HepG2 (cell line): Measurements from ENCODE around the gene THAP9. TPM values are rescaled to one million over a fixed set of nuclear protein-coding genes. Genes with fewer than 3 reads are reported as not detected.

Experiments
- AGO2 ChIP-seq: fragments of 200-400 bp; formaldehyde crosslinking; optimal IDR thresholded peaks from 2 replicates; pipeline ENCODE3; 2017; ENCODE audit warnings: mild to moderate bottlenecking, low read depth, low read length, moderate library complexity
- FLYWCH1 ChIP-seq: sonication (generic); formaldehyde crosslinking; IDR thresholded peaks from 2 replicates; pipeline ENCODE4 v1.8.1; 2023; ENCODE audit warnings: mild to moderate bottlenecking, missing genetic modification reagents
- FOXA1 ChIP-seq, 2 experiments: fragments of 450-650 bp in 1 of 2; sonication (generic) in 1 of 2; formaldehyde crosslinking in 1 of 2; IDR thresholded peaks; 2 replicates each; pipeline versions ENCODE4 v1.4.0 to v1.6.1; 2016 to 2020; ENCODE audit warnings: missing genetic modification reagents in 1 of 2
- FOXM1 ChIP-seq: sonication (generic); formaldehyde crosslinking; IDR thresholded peaks from 2 replicates; pipeline ENCODE4 v1.5.0; 2020; ENCODE audit warnings: missing genetic modification reagents
- HNRNPK ChIP-seq: fragments of 200-400 bp; formaldehyde crosslinking; IDR thresholded peaks from 2 replicates; pipeline ENCODE4 v1.6.1; 2018; ENCODE audit warnings: low read length, low read depth, moderate library complexity, mild to moderate bottlenecking; ENCODE audit not compliant: poor library complexity, severe bottlenecking
- KAT7 ChIP-seq: IDR thresholded peaks from 2 replicates; pipeline ENCODE4 v1.6.1; 2018; ENCODE audit warnings: borderline replicate concordance, missing compliant biosample characterization
- NBN ChIP-seq: fragments of 450-650 bp; conservative IDR thresholded peaks from 2 replicates; pipeline ENCODE4 v1.6.1; 2017
- NFIC ChIP-seq: IDR thresholded peaks from 2 replicates; pipeline ENCODE4 v1.6.1; 2012; ENCODE audit warnings: mild to moderate bottlenecking, low read length, inconsistent platforms
- ONECUT2 ChIP-seq: sonication (generic); formaldehyde crosslinking; IDR thresholded peaks from 2 replicates; pipeline ENCODE4 v1.4.0; 2020; ENCODE audit warnings: missing genetic modification reagents
- SMAD1 ChIP-seq: sonication (generic); formaldehyde crosslinking; IDR thresholded peaks from 2 replicates; pipeline ENCODE4 v1.4.0; 2020; ENCODE audit warnings: missing genetic modification reagents, low read depth, mild to moderate bottlenecking, borderline replicate concordance
- SMYD3 ChIP-seq: sonication (generic); formaldehyde crosslinking; IDR thresholded peaks from 2 replicates; pipeline ENCODE4 v1.8.1; 2023; ENCODE audit warnings: mild to moderate bottlenecking, missing genetic modification reagents
- SRY ChIP-seq: sonication (generic); formaldehyde crosslinking; IDR thresholded peaks from 2 replicates; pipeline ENCODE4 v1.8.0; 2022; ENCODE audit warnings: mild to moderate bottlenecking, missing genetic modification reagents
- TRIM24 ChIP-seq: sonication (generic); formaldehyde crosslinking; IDR thresholded peaks from 2 replicates; pipeline ENCODE4 v1.8.0; 2022; ENCODE audit warnings: mild to moderate bottlenecking, missing genetic modification reagents
- ZFP1 ChIP-seq: IDR thresholded peaks from 2 replicates; pipeline ENCODE4 v1.6.1; 2016
- ZFP41 ChIP-seq: sonication (generic); formaldehyde crosslinking; IDR thresholded peaks from 2 replicates; pipeline ENCODE4 v1.4.0; 2020; ENCODE audit warnings: mild to moderate bottlenecking, missing genetic modification reagents, borderline replicate concordance
- ZNF24 ChIP-seq: fragments of 450-650 bp; IDR thresholded peaks from 2 replicates; pipeline ENCODE4 v1.6.1; 2017; ENCODE audit warnings: antibody characterized with exemption, mild to moderate bottlenecking
- ZNF354B ChIP-seq: sonication (generic); formaldehyde crosslinking; IDR thresholded peaks from 2 replicates; pipeline ENCODE4 v1.8.0; 2022; ENCODE audit warnings: mild to moderate bottlenecking, missing genetic modification reagents
- ZNF530 ChIP-seq: sonication (generic); formaldehyde crosslinking; IDR thresholded peaks from 2 replicates; pipeline ENCODE4 v1.5.0; 2020; ENCODE audit warnings: low read depth, mild to moderate bottlenecking, missing genetic modification reagents
- ZNF891 ChIP-seq: sonication (generic); formaldehyde crosslinking; IDR thresholded peaks from 2 replicates; pipeline ENCODE4 v1.5.0; 2020; ENCODE audit warnings: mild to moderate bottlenecking, missing genetic modification reagents
- polyA plus RNA-seq, 8 experiments: library from polyadenylated mRNA; depleted of rRNA in 3 of 8; stranded (reverse) in 7 of 8; unstranded in 1 of 8; fragments of >200 nt; fragmentation: Illumina TruSeq in 4 of 8; extraction: Trizol in 4 of 8; gene quantifications; 2 replicates each; pipeline versions ENCODE4 v1.2.1 to v1.2.3, GENCODE V29; 2011 to 2016; ENCODE audit warnings: low read depth in 4 of 8, missing spikeins in 1 of 8, mixed read lengths in 1 of 8; ENCODE audit not compliant: insufficient read depth in 1 of 8
- total RNA-seq, 5 experiments: library from RNA; depleted of rRNA; stranded (reverse); fragments of >200 nt; fragmentation: Illumina TruSeq; extraction: Trizol; gene quantifications; 2 replicates each; pipeline ENCODE4 v1.2.3, GENCODE V29; 2016; ENCODE audit warnings: low read depth in 1 of 5
- TF ChIP-seq, protein P1 (sequence below): sonication (generic); formaldehyde crosslinking; IDR thresholded peaks from 2 replicates; pipeline ENCODE4 v1.9.0; 2021; ENCODE audit warnings: missing genetic modification reagents, borderline replicate concordance
- TF ChIP-seq, protein P2 (sequence below): IDR thresholded peaks from 2 replicates; pipeline ENCODE4 v1.6.1; 2018; ENCODE audit warnings: missing genetic modification reagents
- TF ChIP-seq, protein P3 (sequence below): sonication (generic); formaldehyde crosslinking; IDR thresholded peaks from 2 replicates; pipeline ENCODE4 v1.4.0; 2020; ENCODE audit warnings: missing genetic modification reagents
- TF ChIP-seq, protein P4 (sequence below): sonication (generic); formaldehyde crosslinking; IDR thresholded peaks from 2 replicates; pipeline ENCODE4 v1.8.1; 2023; ENCODE audit warnings: mild to moderate bottlenecking, moderate library complexity, missing genetic modification reagents
- TF ChIP-seq, protein P5 (sequence below): sonication (generic); formaldehyde crosslinking; IDR thresholded peaks from 2 replicates; pipeline ENCODE4 v1.5.0; 2020; ENCODE audit warnings: missing genetic modification reagents, mild to moderate bottlenecking, borderline replicate concordance

The THAP9 gene
- total and polyA plus RNA-seq, 2 of the 13 experiments (the other 11 are each of a cell fraction or from before 2014, with no cell fraction given): 6.0 to 7.2 TPM

DNA sequence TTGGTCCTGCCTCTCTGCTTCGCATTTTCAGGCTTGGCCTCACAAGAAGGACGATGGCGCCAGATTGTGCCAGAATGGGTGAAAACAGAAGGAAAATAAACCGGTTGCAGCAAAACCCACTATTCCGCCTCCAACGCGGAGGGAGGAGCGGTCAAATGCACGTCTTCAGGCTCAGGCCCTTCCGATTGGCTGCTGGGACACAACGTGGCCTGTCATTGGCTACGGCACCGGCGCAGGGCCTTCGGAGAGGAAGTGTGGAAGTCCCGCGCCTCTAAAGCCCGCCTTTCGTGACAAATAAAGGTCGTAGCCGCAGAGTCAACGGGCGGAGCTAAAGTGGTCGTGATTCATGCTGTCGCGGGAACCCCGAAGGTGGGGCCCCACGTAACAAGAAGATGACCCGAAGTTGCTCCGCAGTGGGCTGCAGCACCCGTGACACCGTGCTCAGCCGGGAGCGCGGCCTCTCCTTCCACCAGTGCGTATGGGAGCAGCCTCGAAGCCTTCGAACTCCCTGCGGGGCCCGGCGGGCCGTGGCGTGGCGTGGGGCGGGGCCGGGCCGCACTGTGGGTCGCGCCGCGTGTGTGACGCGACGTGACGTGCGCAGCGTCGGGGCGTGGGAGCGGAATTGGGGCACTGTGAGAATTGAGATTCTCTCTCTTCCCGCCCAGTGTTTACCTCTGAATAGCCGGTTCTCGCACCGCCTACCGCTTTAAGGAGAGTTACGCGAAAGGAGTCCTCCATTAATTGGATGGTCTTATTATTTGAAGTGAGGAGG, at the start of gene THAP9 (continued):
- TF ChIP-seq TRIM24 (CRISPR knock-in tag): no peak
- no peak for TF ChIP-seq ZFP41 (CRISPR knock-in tag)
- no peak; the same call in 1 of the 2 replicates for TF ChIP-seq ZFP1
- no peak for TF ChIP-seq FOXM1 (CRISPR knock-in tag)
- TF ChIP-seq FLYWCH1 (CRISPR knock-in tag): no peak
- TF ChIP-seq, protein P1, sequence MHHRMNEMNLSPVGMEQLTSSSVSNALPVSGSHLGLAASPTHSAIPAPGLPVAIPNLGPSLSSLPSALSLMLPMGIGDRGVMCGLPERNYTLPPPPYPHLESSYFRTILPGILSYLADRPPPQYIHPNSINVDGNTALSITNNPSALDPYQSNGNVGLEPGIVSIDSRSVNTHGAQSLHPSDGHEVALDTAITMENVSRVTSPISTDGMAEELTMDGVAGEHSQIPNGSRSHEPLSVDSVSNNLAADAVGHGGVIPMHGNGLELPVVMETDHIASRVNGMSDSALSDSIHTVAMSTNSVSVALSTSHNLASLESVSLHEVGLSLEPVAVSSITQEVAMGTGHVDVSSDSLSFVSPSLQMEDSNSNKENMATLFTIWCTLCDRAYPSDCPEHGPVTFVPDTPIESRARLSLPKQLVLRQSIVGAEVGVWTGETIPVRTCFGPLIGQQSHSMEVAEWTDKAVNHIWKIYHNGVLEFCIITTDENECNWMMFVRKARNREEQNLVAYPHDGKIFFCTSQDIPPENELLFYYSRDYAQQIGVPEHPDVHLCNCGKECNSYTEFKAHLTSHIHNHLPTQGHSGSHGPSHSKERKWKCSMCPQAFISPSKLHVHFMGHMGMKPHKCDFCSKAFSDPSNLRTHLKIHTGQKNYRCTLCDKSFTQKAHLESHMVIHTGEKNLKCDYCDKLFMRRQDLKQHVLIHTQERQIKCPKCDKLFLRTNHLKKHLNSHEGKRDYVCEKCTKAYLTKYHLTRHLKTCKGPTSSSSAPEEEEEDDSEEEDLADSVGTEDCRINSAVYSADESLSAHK (CRISPR knock-in tag): no peak
- no peak for TF ChIP-seq NBN
- TF ChIP-seq AGO2: peak; percentile 80
- TF ChIP-seq SMYD3 (CRISPR knock-in tag): peak; percentile 37; the same call in 1 of the 2 replicates
- no peak for TF ChIP-seq NFIC
- no peak for TF ChIP-seq ZNF24
- TF ChIP-seq, protein P2, sequence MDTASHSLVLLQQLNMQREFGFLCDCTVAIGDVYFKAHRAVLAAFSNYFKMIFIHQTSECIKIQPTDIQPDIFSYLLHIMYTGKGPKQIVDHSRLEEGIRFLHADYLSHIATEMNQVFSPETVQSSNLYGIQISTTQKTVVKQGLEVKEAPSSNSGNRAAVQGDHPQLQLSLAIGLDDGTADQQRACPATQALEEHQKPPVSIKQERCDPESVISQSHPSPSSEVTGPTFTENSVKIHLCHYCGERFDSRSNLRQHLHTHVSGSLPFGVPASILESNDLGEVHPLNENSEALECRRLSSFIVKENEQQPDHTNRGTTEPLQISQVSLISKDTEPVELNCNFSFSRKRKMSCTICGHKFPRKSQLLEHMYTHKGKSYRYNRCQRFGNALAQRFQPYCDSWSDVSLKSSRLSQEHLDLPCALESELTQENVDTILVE (CRISPR knock-in tag): peak; percentile 20
- TF ChIP-seq FOXA1 (IDR thresholded peaks at IDR 0.05): no peak
- no peak; the same call in 1 of the 2 replicates for TF ChIP-seq FOXA1 (CRISPR knock-in tag; IDR thresholded peaks at IDR 0.05)
- no peak for TF ChIP-seq HNRNPK
- no peak for TF ChIP-seq ZNF354B
- TF ChIP-seq SMAD1 (CRISPR knock-in tag): 0 out of 2 replicates have a peak, but pooled peaks have one; percentile 61
- TF ChIP-seq, protein P3, sequence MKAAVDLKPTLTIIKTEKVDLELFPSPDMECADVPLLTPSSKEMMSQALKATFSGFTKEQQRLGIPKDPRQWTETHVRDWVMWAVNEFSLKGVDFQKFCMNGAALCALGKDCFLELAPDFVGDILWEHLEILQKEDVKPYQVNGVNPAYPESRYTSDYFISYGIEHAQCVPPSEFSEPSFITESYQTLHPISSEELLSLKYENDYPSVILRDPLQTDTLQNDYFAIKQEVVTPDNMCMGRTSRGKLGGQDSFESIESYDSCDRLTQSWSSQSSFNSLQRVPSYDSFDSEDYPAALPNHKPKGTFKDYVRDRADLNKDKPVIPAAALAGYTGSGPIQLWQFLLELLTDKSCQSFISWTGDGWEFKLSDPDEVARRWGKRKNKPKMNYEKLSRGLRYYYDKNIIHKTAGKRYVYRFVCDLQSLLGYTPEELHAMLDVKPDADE (CRISPR knock-in tag): 0 out of 2 replicates have a peak, but pooled peaks have one; percentile 40
- TF ChIP-seq SRY (CRISPR knock-in tag): peak; percentile 88
- 0 out of 2 replicates have a peak, but pooled peaks have one; percentile 28 for TF ChIP-seq KAT7
- no peak for TF ChIP-seq ZNF530 (CRISPR knock-in tag)
- TF ChIP-seq ZNF891 (CRISPR knock-in tag): peak; percentile 83; the same call in 1 of the 2 replicates
- no peak for TF ChIP-seq ONECUT2
- TF ChIP-seq, protein P4, sequence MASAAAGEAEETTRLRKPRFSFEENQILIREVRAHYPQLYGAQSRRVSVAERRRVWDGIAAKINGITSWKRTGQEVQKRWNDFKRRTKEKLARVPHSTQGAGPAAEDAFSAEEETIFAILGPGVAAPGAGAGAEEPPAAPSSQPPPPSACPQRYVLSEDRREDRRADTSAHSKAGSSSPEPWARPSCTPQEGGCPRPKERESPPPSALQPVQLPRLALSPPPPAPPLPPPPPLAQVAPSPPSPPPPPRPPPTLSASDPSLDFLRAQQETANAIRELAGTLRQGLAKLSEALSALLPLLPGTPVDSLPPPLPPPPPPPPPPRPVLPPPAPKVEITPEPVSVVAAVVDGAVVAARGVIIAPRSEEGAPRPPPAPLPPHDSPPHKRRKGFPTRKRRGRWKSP (CRISPR knock-in tag): peak; percentile 76; the same call in 1 of the 2 replicates
- TF ChIP-seq, protein P5, sequence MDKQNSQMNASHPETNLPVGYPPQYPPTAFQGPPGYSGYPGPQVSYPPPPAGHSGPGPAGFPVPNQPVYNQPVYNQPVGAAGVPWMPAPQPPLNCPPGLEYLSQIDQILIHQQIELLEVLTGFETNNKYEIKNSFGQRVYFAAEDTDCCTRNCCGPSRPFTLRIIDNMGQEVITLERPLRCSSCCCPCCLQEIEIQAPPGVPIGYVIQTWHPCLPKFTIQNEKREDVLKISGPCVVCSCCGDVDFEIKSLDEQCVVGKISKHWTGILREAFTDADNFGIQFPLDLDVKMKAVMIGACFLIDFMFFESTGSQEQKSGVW: no peak
